HEK293 (cell line): ENCODE results near the gene MRPS31.

Experiments used
- CTCF ChIA-PET: fragments of 350-600 bp; formaldehyde crosslinking; extraction: SDS; loops from one replicate; lab custom pipeline; 2021; ENCODE audit warnings: antibody characterized with exemption; lab: Yijun Ruan, JAX
- POLR2A ChIA-PET: fragments of 300-600 bp; formaldehyde crosslinking; extraction: SDS; loops from one replicate; lab custom pipeline; 2020; ENCODE audit warnings: antibody characterized with exemption, inconsistent platforms; lab: Yijun Ruan, JAX
- H3K27ac ChIP-seq: fragments of 200-500 bp; sonication (Bioruptor generic); 2 replicates; pipeline ENCODE4 v1.5.1; 2014; ENCODE audit warnings: low read depth, low read length, control low read depth, inconsistent platforms; ENCODE audit errors: extremely low read depth
- H3K36me3 ChIP-seq, 2 experiments: fragments of 200-500 bp in 1 of 2; sonication (Bioruptor generic) in 1 of 2; 1 replicate in 1 of 2; 2 replicates in 1 of 2; pipeline ENCODE4 v1.5.1; 2014 to 2017; ENCODE audit warnings: inconsistent platforms in 2 of 2, low read length in 2 of 2; ENCODE audit not compliant: control insufficient read depth in 2 of 2, insufficient read depth in 1 of 2
- H3K4me1 ChIP-seq: fragments of 200-500 bp; sonication (Bioruptor generic); 2 replicates; pipeline ENCODE4 v1.5.1; 2014; ENCODE audit warnings: mild to moderate bottlenecking, low read length, inconsistent platforms; ENCODE audit not compliant: control insufficient read depth, insufficient read depth
- H3K4me3 ChIP-seq: 2 replicates; pipeline ENCODE4 v1.5.1; 2011; ENCODE audit warnings: low read depth, mild to moderate bottlenecking, control low read depth, low read length, moderate library complexity
- H3K9me3 ChIP-seq: fragments of 200-500 bp; sonication (Bioruptor generic); 2 replicates; pipeline ENCODE4 v1.5.1; 2014; ENCODE audit warnings: low read depth, low read length, inconsistent platforms; ENCODE audit not compliant: control insufficient read depth, insufficient read depth
- MZF1 ChIP-seq: fragments of 450-650 bp; formaldehyde crosslinking; IDR thresholded peaks from 2 replicates; pipeline ENCODE4 v1.5.1; 2017; ENCODE audit warnings: missing biosample characterization, missing genetic modification characterization, borderline replicate concordance
- PRDM1 ChIP-seq: fragments of 450-650 bp; formaldehyde crosslinking; IDR thresholded peaks from 2 replicates; pipeline ENCODE4; 2016; ENCODE audit warnings: missing biosample characterization, missing genetic modification characterization
- PRDM6 ChIP-seq: fragments of 450-650 bp; formaldehyde crosslinking; IDR thresholded peaks from 2 replicates; pipeline ENCODE4 v1.5.1; 2017; ENCODE audit warnings: missing biosample characterization, missing genetic modification characterization
- ZNF112 ChIP-seq: fragments of 450-650 bp; formaldehyde crosslinking; IDR thresholded peaks from 2 replicates; pipeline ENCODE4 v1.5.0; 2017; ENCODE audit warnings: missing biosample characterization, missing genetic modification characterization
- ZNF221 ChIP-seq: fragments of 450-650 bp; formaldehyde crosslinking; IDR thresholded peaks from 2 replicates; pipeline ENCODE4 v1.5.1; 2017; ENCODE audit warnings: missing biosample characterization, missing genetic modification characterization, borderline replicate concordance
- ZNF549 ChIP-seq: fragments of 450-650 bp; IDR thresholded peaks from 2 replicates; pipeline ENCODE4 v1.5.1; 2018; ENCODE audit warnings: missing biosample characterization, missing genetic modification characterization, mild to moderate bottlenecking, inconsistent platforms, moderate library complexity
- ZNF623 ChIP-seq: fragments of 450-650 bp; formaldehyde crosslinking; IDR thresholded peaks from 2 replicates; pipeline ENCODE4 v1.5.1; 2016; ENCODE audit warnings: missing biosample characterization, missing genetic modification characterization
- ZNF654 ChIP-seq: fragments of 450-650 bp; formaldehyde crosslinking; IDR thresholded peaks from 2 replicates; pipeline ENCODE4 v1.5.1; 2016; ENCODE audit warnings: low read depth, missing biosample characterization, missing genetic modification characterization
- ZNF660 ChIP-seq: fragments of 450-650 bp; IDR thresholded peaks from 2 replicates; pipeline ENCODE4 v1.5.1; 2018; ENCODE audit warnings: missing biosample characterization, mild to moderate bottlenecking, missing genetic modification characterization
- ZNF837 ChIP-seq: fragments of 450-650 bp; formaldehyde crosslinking; IDR thresholded peaks from 2 replicates; pipeline ENCODE4 v1.5.1; 2016; ENCODE audit warnings: missing biosample characterization, missing genetic modification characterization
- ZSCAN4 ChIP-seq: fragments of 450-650 bp; formaldehyde crosslinking; IDR thresholded peaks from 2 replicates; pipeline ENCODE4 v1.5.1; 2017; ENCODE audit warnings: missing biosample characterization, missing genetic modification characterization
- TF ChIP-seq, protein P1 (sequence below): fragments of 450-650 bp; IDR thresholded peaks from 2 replicates; pipeline ENCODE4 v1.5.1; 2018; ENCODE audit warnings: missing biosample characterization, mild to moderate bottlenecking, missing genetic modification characterization

The MRPS31 gene

GRCh38 chr13:40692946-40693345, 78.0 kb downstream of the MRPS31 start:
- Histone ChIP-seq H3K9me3 (no peaks in the 10 kb centered on the region), H3K4me1 (no peaks in the 10 kb centered on the region), H3K36me3 (no peaks in the 10 kb centered on the region), H3K27ac (no peak overlapping the region), H3K4me3 (no peak overlapping the region)
- POLR2A ChIA-PET, result no interaction called here
- CTCF ChIA-PET, result no interaction called here
- TF ChIP-seq ZNF549, result no peak
- no peak for TF ChIP-seq ZNF221 (tag by site-specific recombination)

DNA sequence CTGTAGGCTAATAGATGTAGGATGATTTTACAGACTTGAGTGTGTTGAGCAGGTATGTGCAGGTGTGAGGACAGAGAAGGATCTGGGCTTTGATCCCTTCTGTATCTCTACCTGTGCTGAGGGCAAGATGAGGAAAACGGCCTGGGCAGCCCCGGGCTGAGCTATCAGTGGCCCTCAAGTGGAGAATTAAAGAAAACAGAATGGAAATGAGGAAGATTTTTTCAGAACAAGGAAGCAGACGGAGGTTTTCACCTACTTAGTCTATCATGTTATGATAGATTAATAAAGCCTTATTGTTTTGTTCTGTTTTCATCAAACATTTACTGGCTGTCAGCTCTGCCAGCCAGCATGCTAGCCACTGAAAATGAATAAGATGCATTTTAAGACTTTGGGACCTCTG, 82.2 kb downstream of the MRPS31 start:
- Histone ChIP-seq H3K4me1 (no peaks in the 10 kb centered on the region), H3K4me3 (no peak overlapping the region), H3K36me3 (no peaks in the 10 kb centered on the region), H3K9me3 (no peaks in the 10 kb centered on the region), H3K27ac (no peak overlapping the region)
- ChIA-PET CTCF (no interaction called here), POLR2A (interaction anchor here (0.7 kb wide), 1 partner anchor 955 kb away, joined by 3 read pairs; no protein-coding TSS in a partner anchor)
- TF ChIP-seq ZNF112, result no peak
- TF ChIP-seq MZF1 (tag by site-specific recombination), result no peak
- no peak for TF ChIP-seq ZNF837 (tag by site-specific recombination)
- TF ChIP-seq, protein P1, sequence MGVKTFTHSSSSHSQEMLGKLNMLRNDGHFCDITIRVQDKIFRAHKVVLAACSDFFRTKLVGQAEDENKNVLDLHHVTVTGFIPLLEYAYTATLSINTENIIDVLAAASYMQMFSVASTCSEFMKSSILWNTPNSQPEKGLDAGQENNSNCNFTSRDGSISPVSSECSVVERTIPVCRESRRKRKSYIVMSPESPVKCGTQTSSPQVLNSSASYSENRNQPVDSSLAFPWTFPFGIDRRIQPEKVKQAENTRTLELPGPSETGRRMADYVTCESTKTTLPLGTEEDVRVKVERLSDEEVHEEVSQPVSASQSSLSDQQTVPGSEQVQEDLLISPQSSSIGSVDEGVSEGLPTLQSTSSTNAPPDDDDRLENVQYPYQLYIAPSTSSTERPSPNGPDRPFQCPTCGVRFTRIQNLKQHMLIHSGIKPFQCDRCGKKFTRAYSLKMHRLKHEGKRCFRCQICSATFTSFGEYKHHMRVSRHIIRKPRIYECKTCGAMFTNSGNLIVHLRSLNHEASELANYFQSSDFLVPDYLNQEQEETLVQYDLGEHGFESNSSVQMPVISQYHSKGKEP, result no peak
- TF ChIP-seq ZNF623 (tag by site-specific recombination), result no peak

DNA sequence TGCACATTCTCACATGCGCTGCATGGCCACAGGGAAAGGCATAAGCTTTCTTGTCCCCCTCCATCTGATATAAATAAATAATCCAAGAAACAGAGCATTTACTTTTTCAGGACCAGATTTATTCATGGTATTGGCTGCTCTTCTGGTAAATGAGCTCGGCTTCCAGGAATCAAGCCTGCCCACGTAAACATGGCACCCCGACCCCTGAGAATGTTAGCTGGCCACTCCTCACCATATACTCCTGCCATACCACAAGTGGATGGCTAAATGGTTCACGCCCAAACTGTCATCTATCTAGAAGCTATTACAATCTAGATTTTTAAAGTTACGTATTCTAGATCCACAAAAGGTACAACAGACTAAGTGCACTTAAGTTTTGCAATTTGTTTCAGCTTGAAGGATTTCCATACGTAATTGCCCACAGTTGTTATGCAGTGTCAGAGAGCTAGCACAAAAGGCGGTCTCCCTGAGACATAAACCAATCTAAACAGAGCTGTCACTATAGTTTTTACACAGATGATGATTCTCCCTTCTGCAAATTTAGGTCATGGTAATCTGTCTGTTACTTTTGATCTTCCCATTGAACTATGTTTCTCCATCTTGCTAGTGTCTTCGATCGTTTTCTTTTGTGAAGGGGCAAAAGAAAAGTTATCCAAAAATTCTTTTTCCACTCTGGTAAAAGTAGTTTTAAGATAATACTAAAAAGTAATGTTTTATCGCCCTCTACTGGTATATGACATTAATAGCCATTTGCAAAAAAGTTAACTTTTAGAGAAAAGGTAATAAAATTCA, 88.3 kb downstream of the MRPS31 start:
- POLR2A ChIA-PET, result no interaction called here
- Histone ChIP-seq H3K27ac (no peak overlapping the region), H3K4me1 (no peaks in the 10 kb centered on the region), H3K4me3 (no peak overlapping the region), H3K36me3 (no peaks in the 10 kb centered on the region), H3K9me3 (no peaks in the 10 kb centered on the region)
- TF ChIP-seq ZSCAN4 (no peak), ZNF654 (tag by site-specific recombination) (peak; percentile 73), PRDM6 (peak; percentile 38; the same call in 1 of the 2 replicates), ZNF660 (tag by site-specific recombination) (0 out of 2 replicates have a peak, but pooled peaks have one; percentile 30), PRDM1 (0 out of 2 replicates have a peak, but pooled peaks have one; percentile 45)
- CTCF ChIA-PET, result interaction anchor here (0.6 to 2.7 kb wide), 24 partner anchors 9 to 1696 kb away, joined by 3 to 14 read pairs (median 4); no protein-coding TSS in a partner anchor
